ENCODE measurements around the gene ATIC.
"Not testable (repeated sequence)": the region's sequence is repeated elsewhere in the genome, so short reads cannot be mapped to it uniquely, and the experiment has no call there.

Gene ATIC

GRCh38 chr2:215316336-215316735 is 4.5 kb downstream of the ATIC start:
- no peak for DNase-seq

GRCh38 chr2:215319500-215319899 is 7.6 kb downstream of the ATIC start:
- no peak for DNase-seq

GRCh38 chr2:215320102-215320501 is 8.2 kb downstream of the ATIC start:
- no peak for DNase-seq

GRCh38 chr2:215320679-215321078 is 8.8 kb downstream of the ATIC start:
- DNase-seq: no peak

- no peak for DNase-seq
Observed at GRCh38 chr2:215324811-215325210, 13.0 kb downstream of the ATIC start.

GRCh38 chr2:215328066-215328465 is 16.2 kb downstream of the ATIC start:
- no peak for DNase-seq

GRCh38 chr2:215332872-215333595 is 21.2 kb downstream of the ATIC start:
- no peak for DNase-seq

GRCh38 chr2:215338883-215339679 is 27.2 kb downstream of the ATIC start:
- no peak for DNase-seq

- DNase-seq: no peak
Observed at GRCh38 chr2:215347878-215348277, 36.0 kb downstream of the ATIC start.

GRCh38 chr2:215352602-215353001 is 40.7 kb downstream of the ATIC start:
- DNase-seq: no peak

GRCh38 chr2:215354771-215355695 is 43.2 kb downstream of the ATIC start:
- DNase-seq: no peak

- DNase-seq: no peak
Observed at GRCh38 chr2:215355801-215356200, 43.9 kb downstream of the ATIC start.

GRCh38 chr2:215356334-215356947 is 44.6 kb downstream of the ATIC start:
- DNase-seq: no peak

- no peak for DNase-seq
Observed at GRCh38 chr2:215356948-215357461, 45.1 kb downstream of the ATIC start.

- no peak for DNase-seq
Observed at GRCh38 chr2:215357660-215358059, 45.8 kb downstream of the ATIC start.

- DNase-seq: no peak
Observed at GRCh38 chr2:215358312-215358845, 46.5 kb downstream of the ATIC start.

- no peak for DNase-seq
Observed at GRCh38 chr2:215358891-215359575, 47.2 kb downstream of the ATIC start.

- no peak for DNase-seq
Observed at GRCh38 chr2:215359576-215359922, 47.7 kb downstream of the ATIC start.

GRCh38 chr2:215360059-215360458 is 48.2 kb downstream of the ATIC start:
- not testable (repeated sequence) for DNase-seq

GRCh38 chr2:215360596-215360995 is 48.7 kb downstream of the ATIC start:
- DNase-seq: no peak

GRCh38 chr2:215361211-215361875 is 49.5 kb downstream of the ATIC start:
- no peak for DNase-seq
